Measurements from ENCODE around the gene CLSTN3. TPM values are rescaled to one million over a fixed set of nuclear protein-coding genes. Genes with fewer than 3 reads are reported as not detected.

Gene CLSTN3
- total RNA-seq, 1 donor, result 13.6 TPM

DNA sequence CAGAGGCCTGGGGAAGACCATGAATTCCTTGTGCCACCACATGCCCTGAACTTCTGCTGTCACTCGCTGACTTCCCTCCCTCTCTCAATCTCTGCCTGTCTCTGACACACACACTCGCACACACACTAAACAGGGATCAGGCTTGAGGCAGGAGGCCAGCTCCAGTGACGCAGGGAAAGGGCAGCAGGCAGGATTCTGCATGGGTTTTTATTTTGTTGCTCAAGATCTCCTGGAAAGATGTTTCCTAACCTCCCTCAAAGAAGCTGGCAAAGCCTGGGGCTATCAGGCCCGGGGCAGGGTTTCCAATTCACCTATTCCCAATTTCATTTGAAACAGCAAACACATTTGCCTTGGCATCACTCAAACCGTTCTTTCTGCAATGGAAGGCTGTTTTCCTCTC lies 31.6 kb downstream of the CLSTN3 start:
- no peak overlapping the region for H3K4me3 ChIP-seq (ENCODE audit: low read depth, low read length)
- DNase-seq (ENCODE audit: low read depth), result peak; percentile 64
- TF ChIP-seq, protein P1, sequence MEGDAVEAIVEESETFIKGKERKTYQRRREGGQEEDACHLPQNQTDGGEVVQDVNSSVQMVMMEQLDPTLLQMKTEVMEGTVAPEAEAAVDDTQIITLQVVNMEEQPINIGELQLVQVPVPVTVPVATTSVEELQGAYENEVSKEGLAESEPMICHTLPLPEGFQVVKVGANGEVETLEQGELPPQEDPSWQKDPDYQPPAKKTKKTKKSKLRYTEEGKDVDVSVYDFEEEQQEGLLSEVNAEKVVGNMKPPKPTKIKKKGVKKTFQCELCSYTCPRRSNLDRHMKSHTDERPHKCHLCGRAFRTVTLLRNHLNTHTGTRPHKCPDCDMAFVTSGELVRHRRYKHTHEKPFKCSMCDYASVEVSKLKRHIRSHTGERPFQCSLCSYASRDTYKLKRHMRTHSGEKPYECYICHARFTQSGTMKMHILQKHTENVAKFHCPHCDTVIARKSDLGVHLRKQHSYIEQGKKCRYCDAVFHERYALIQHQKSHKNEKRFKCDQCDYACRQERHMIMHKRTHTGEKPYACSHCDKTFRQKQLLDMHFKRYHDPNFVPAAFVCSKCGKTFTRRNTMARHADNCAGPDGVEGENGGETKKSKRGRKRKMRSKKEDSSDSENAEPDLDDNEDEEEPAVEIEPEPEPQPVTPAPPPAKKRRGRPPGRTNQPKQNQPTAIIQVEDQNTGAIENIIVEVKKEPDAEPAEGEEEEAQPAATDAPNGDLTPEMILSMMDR (IDR thresholded peaks at IDR 0.05; ENCODE audit: insufficient read depth, low read length), result no peak

DNA sequence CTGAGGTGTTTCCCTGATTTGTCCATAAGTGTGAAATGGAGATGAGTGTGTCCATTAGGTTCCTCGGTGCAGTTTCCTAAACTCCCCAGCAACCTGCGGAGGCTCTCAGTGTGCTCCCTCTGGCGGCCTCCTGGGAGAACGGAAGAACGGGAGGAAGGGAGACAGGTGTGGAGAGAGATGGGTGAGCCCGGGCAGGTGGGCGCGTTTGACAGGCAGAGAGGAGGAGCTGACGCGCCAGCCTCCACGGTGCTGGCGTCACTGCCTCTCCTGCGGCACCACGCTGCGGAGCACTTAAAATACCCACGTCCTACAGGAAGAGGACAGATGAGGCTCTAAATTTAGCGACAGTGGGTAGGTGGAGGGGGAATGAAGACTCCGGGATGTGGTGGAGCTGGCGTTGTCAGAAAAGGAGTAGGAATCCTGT lies 32.5 kb downstream of the CLSTN3 start:
- peak; percentile 11 for DNase-seq (ENCODE audit: low read depth)
- TF ChIP-seq, protein P1 (IDR thresholded peaks at IDR 0.05; ENCODE audit: insufficient read depth, low read length), result peak; percentile 51
- no peak overlapping the region for H3K4me3 ChIP-seq (ENCODE audit: low read depth, low read length)

- TF ChIP-seq, protein P1 (IDR thresholded peaks at IDR 0.05; ENCODE audit: insufficient read depth, low read length), result no peak
- DNase-seq (ENCODE audit: low read depth), result no peak
- no peak overlapping the region for H3K4me3 ChIP-seq (ENCODE audit: low read depth, low read length)
Observed at GRCh38 chr12:7169951-7170350, 39.8 kb downstream of the CLSTN3 start.

DNA sequence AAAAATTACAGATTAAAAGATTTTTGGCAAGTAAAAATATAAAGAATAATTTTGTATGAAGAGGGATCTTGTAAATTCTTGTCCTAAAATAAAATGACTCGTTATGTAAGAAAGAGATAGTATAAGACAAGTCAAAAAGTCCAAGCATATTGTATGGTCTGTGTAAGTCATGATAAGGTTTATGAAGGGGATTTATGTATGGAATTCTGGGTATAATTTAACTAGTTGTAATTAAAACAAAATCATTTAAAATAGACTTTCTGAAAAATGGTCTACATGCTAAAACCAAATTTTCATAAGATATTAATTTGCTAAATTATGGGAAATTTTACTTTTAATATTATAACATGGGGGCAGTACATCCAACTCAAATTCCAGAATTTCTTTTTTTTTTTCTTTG lies 41.7 kb downstream of the CLSTN3 start:
- TF ChIP-seq, protein P1 (IDR thresholded peaks at IDR 0.05; ENCODE audit: insufficient read depth, low read length), result no peak
- DNase-seq (ENCODE audit: low read depth), result no peak
- H3K4me3 ChIP-seq (ENCODE audit: low read depth, low read length), result no peak overlapping the region

DNA sequence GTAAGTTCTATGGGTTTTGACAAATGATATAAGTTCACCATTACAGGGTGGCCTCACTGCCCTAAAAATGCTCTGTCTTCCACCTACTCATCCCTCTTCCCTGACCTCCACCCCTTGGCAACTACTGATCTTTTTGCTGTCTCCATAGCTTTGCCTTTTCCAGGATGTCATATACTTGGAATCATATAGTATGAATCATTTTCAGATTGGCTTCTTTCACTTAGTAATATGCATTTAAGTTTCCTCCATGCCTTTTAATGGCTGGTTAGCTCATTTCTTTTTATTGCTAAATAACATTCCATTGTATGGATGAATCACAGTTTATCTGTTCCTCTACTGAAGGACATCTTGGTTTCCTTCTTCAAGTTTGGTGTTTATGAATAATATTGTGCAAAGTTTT lies 45.3 kb downstream of the CLSTN3 start:
- DNase-seq (ENCODE audit: low read depth), result peak; percentile 45
- no peak overlapping the region for H3K4me3 ChIP-seq (ENCODE audit: low read depth, low read length)
- TF ChIP-seq, protein P1 (IDR thresholded peaks at IDR 0.05; ENCODE audit: insufficient read depth, low read length), result no peak

GRCh38 chr12:7176595-7176994 lies 46.4 kb downstream of the CLSTN3 start:
- DNase-seq (ENCODE audit: low read depth), result no peak
- no peak overlapping the region for H3K4me3 ChIP-seq (ENCODE audit: low read depth, low read length)
- TF ChIP-seq, protein P1 (IDR thresholded peaks at IDR 0.05; ENCODE audit: insufficient read depth, low read length), result no peak

DNA sequence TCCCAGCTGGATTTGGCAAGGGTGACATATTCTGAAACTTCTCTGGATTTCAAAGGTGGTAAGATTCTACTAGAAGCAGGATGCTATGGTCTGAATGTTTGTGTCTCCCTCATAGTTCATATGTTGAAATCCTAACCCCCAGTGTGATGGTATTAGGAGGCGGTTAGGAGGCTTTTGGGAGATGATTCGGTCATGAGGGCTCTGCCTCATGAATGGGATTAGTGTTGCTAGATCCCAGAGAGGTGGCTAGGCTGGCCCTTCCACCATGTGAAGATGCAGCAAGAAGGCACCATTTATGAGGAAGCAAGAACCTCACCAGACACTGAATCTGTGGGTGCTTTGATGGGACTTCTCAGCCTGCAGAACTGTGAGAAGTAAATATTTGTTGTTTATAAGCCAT lies 48.3 kb downstream of the CLSTN3 start:
- no peak for DNase-seq (ENCODE audit: low read depth)
- no peak overlapping the region for H3K4me3 ChIP-seq (ENCODE audit: low read depth, low read length)
- TF ChIP-seq, protein P1 (IDR thresholded peaks at IDR 0.05; ENCODE audit: insufficient read depth, low read length), result no peak
